ENCODE data around the gene COG5. TPM values are rescaled to one million over a fixed set of nuclear protein-coding genes. Genes with fewer than 3 reads are reported as not detected.

The COG5 gene
- total RNA-seq, 1 donor from 2014 or later, result 55.2 TPM

- Histone ChIP-seq H3K27ac (no peak overlapping the region), H3K4me1 (no peaks in the 10 kb centered on the region), H3K27me3 (no peaks in the 10 kb centered on the region), H3K9me3 (no peaks in the 10 kb centered on the region), H3K4me3 (no peak overlapping the region), H3K36me3 (peaks cover 0 to 10% of the 10 kb centered on the region in 2 donors)
- intact Hi-C loops (cut with DNase I), result no loop called here
- no peak for TF ChIP-seq POLR2A (IDR thresholded peaks at IDR 0.05)
- TF ChIP-seq POLR2AphosphoS5 (IDR thresholded peaks at IDR 0.05; ENCODE audit: insufficient read depth in 1 of 2, low read depth in 1 of 2), result no peak
- no peak for TF ChIP-seq CTCF (IDR thresholded peaks at IDR 0.05)
- no peak for DNase-seq (ENCODE audit: extremely low spot score in 2 of 2)
Observed at GRCh38 chr7:107276220-107276827, 287.4 kb downstream of the COG5 start.

- TF ChIP-seq POLR2A (IDR thresholded peaks at IDR 0.05) (no peak), POLR2AphosphoS5 (IDR thresholded peaks at IDR 0.05; ENCODE audit: insufficient read depth in 1 of 2, low read depth in 1 of 2) (no peak), CTCF (IDR thresholded peaks at IDR 0.05) (no peak)
- no peaks in the 10 kb centered on the region for H3K27me3 ChIP-seq
- intact Hi-C loops (cut with DNase I), result no loop called here
- no peaks in the 10 kb centered on the region for H3K9me3 ChIP-seq
- H3K4me3 ChIP-seq, result no peak overlapping the region
- no peak overlapping the region for H3K27ac ChIP-seq
- H3K36me3 ChIP-seq, result peaks cover 0 to 10% of the 10 kb centered on the region in 2 donors
- no peaks in the 10 kb centered on the region for H3K4me1 ChIP-seq
- no peak for DNase-seq (ENCODE audit: extremely low spot score in 2 of 2)
Observed at GRCh38 chr7:107274506-107274905, 289.2 kb downstream of the COG5 start.

- Histone ChIP-seq H3K4me1 (no peaks in the 10 kb centered on the region), H3K27me3 (no peaks in the 10 kb centered on the region), H3K4me3 (no peak overlapping the region), H3K9me3 (no peaks in the 10 kb centered on the region), H3K27ac (no peak overlapping the region), H3K36me3 (peaks cover 0 to 10% of the 10 kb centered on the region in 2 donors)
- DNase-seq (ENCODE audit: extremely low spot score in 2 of 2), result no peak
- intact Hi-C loops (cut with DNase I), result no loop called here
- no peak for TF ChIP-seq POLR2AphosphoS5 (IDR thresholded peaks at IDR 0.05; ENCODE audit: insufficient read depth in 1 of 2, low read depth in 1 of 2)
- no peak for TF ChIP-seq POLR2A (IDR thresholded peaks at IDR 0.05)
- TF ChIP-seq CTCF (IDR thresholded peaks at IDR 0.05), result no peak
Observed at GRCh38 chr7:107269790-107270189, 293.9 kb downstream of the COG5 start.

GRCh38 chr7:107268594-107268993 is 295.1 kb downstream of the COG5 start:
- no peaks in the 10 kb centered on the region for H3K9me3 ChIP-seq
- H3K27me3 ChIP-seq, result no peaks in the 10 kb centered on the region
- DNase-seq (ENCODE audit: extremely low spot score in 2 of 2), result no peak
- no peak overlapping the region for H3K27ac ChIP-seq
- H3K4me3 ChIP-seq, result no peak overlapping the region
- TF ChIP-seq POLR2A (IDR thresholded peaks at IDR 0.05) (no peak), POLR2AphosphoS5 (IDR thresholded peaks at IDR 0.05; ENCODE audit: insufficient read depth in 1 of 2, low read depth in 1 of 2) (no peak), CTCF (IDR thresholded peaks at IDR 0.05) (no peak)
- H3K4me1 ChIP-seq, result no peaks in the 10 kb centered on the region
- intact Hi-C loops (cut with DNase I), result no loop called here
- H3K36me3 ChIP-seq, result peaks cover 0 to under 1% of the 10 kb centered on the region in 2 donors

- TF ChIP-seq POLR2A (IDR thresholded peaks at IDR 0.05) (no peak), POLR2AphosphoS5 (IDR thresholded peaks at IDR 0.05; ENCODE audit: insufficient read depth in 1 of 2, low read depth in 1 of 2) (no peak)
- Histone ChIP-seq H3K9me3 (no peaks in the 10 kb centered on the region), H3K36me3 (no peaks in the 10 kb centered on the region), H3K27ac (no peak overlapping the region), H3K27me3 (no peaks in the 10 kb centered on the region), H3K4me1 (no peaks in the 10 kb centered on the region), H3K4me3 (no peak overlapping the region)
- DNase-seq (ENCODE audit: extremely low spot score in 2 of 2), result no peak
- intact Hi-C loops (cut with DNase I), result no loop called here
Observed at GRCh38 chr7:107267138-107267537, 296.6 kb downstream of the COG5 start.
